ENCODE results near the gene IFT52. TPM values are rescaled to one million over a fixed set of nuclear protein-coding genes. Genes with fewer than 3 reads are reported as not detected.

IFT52 gene
- total and polyA plus RNA-seq, 4 experiments from 2014 or later, result 13.3 to 30.6 (median 22.8) TPM

DNA sequence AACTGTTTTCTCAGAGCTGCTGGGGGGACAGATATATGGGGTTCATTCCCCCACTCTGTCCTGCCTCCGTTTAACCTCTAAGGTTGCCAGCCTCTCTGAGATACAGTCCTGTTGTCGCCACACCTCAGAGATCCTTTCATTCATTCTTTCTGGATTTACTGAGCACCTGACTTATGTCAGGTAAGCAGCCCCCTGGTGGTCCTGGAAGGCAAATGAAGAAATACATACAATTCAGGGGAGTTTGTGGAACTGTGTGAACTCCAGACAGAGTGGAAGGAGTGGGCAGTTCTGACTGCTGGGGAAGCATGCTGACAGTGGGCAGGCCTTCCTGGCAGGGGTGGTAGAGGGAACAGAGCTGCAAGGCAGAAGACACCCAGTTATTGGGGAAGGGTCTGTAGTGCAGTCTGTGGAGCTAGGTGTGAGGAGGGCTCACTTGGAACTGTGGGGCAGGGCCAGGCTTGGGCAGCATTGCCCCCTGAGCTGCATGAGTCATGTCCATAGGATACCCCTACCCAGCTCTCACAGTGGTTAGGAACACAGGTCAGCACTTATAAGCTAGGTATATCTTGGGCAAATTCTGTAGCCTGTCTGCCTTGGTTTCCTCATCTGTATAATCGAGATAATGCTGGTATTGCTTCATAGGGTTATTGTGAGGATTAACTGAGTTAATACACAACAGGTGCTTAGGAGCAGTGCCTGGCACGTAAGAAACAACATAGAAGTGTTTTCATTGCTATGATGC, 44.7 kb upstream of the IFT52 start:
- Histone ChIP-seq H3K27ac (ENCODE audit: low read depth, low read length) (no peak overlapping the region), H3K9me3 (ENCODE audit: control insufficient read depth in 1 of 2, low read length in 2 of 2) (no peaks in the 10 kb centered on the region), H3K4me1 (ENCODE audit: insufficient read depth, low read length) (no peaks in the 10 kb centered on the region), H3K27me3 (ENCODE audit: insufficient read depth, low read length) (no peaks in the 10 kb centered on the region), H3K4me3 (ENCODE audit: low read length in 2 of 2) (no peak overlapping the region), H3K36me3 (ENCODE audit: insufficient read depth, low read length) (no peaks in the 10 kb centered on the region)
- peaks cover 0 to 3% (median 0%) of the 10 kb centered on the region in 8 donors for H3K9me3 Mint-ChIP-seq
- peaks cover 0 to 2% (median 0%) of the 10 kb centered on the region in 4 donors for H3K4me1 Mint-ChIP-seq
- DNase-seq, result no peak
- intact Hi-C loops (cut with micrococcal nuclease), result no loop called here
- H3K4me3 Mint-ChIP-seq, result no peak overlapping the region
- ChIA-PET POLR2A (ENCODE audit: partially characterized antibody) (no interaction called here), CTCF (ENCODE audit: partially characterized antibody) (interaction anchor here (1.2 to 1.6 kb wide), 2 partner anchors 9 to 11 kb away, joined by 3 to 4 read pairs; no protein-coding TSS in a partner anchor)
- H3K27ac Mint-ChIP-seq, result no peak overlapping the region
- peaks cover 2 to 3% of the 10 kb centered on the region in 2 donors for H3K27me3 Mint-ChIP-seq
- peaks cover 14 to 22% of the 10 kb centered on the region in 2 donors for H3K36me3 Mint-ChIP-seq

- no peaks in the 10 kb centered on the region for H3K4me1 Mint-ChIP-seq
- Histone ChIP-seq H3K4me1 (ENCODE audit: insufficient read depth, low read length) (no peaks in the 10 kb centered on the region), H3K4me3 (ENCODE audit: low read length in 2 of 2) (no peak overlapping the region), H3K36me3 (ENCODE audit: insufficient read depth, low read length) (no peaks in the 10 kb centered on the region), H3K27ac (ENCODE audit: low read depth, low read length) (no peak overlapping the region), H3K9me3 (ENCODE audit: control insufficient read depth in 1 of 2, low read length in 2 of 2) (no peaks in the 10 kb centered on the region), H3K27me3 (ENCODE audit: insufficient read depth, low read length) (no peaks in the 10 kb centered on the region)
- POLR2A ChIA-PET (ENCODE audit: partially characterized antibody), result no interaction called here
- intact Hi-C loops (cut with micrococcal nuclease), result no loop called here
- CTCF ChIA-PET (ENCODE audit: partially characterized antibody), result interaction anchor here (2.5 kb wide), 1 partner anchor 9 kb away, joined by 11 read pairs; no protein-coding TSS in a partner anchor
- peaks cover 2 to 3% of the 10 kb centered on the region in 2 donors for H3K27me3 Mint-ChIP-seq
- peaks cover 0 to 3% (median 0%) of the 10 kb centered on the region in 8 donors for H3K9me3 Mint-ChIP-seq
- DNase-seq, result no peak
- no peak overlapping the region for H3K27ac Mint-ChIP-seq
- peaks cover 14 to 27% of the 10 kb centered on the region in 2 donors for H3K36me3 Mint-ChIP-seq
- no peak overlapping the region for H3K4me3 Mint-ChIP-seq
Observed at GRCh38 chr20:43548273-43548880, 42.4 kb upstream of the IFT52 start.

- H3K27me3 Mint-ChIP-seq, result peaks cover 2 to 3% of the 10 kb centered on the region in 2 donors
- ChIA-PET POLR2A (ENCODE audit: partially characterized antibody) (no interaction called here), CTCF (ENCODE audit: partially characterized antibody) (interaction anchor here (2.5 kb wide), 1 partner anchor 10 kb away, joined by 11 read pairs; no protein-coding TSS in a partner anchor)
- H3K36me3 Mint-ChIP-seq, result peaks cover 12 to 23% of the 10 kb centered on the region in 2 donors
- no peaks in the 10 kb centered on the region for H3K9me3 ChIP-seq (ENCODE audit: control insufficient read depth in 1 of 2, low read length in 2 of 2)
- intact Hi-C loops (cut with micrococcal nuclease), result no loop called here
- H3K4me3 Mint-ChIP-seq, result no peak overlapping the region
- no peak overlapping the region for H3K4me3 ChIP-seq (ENCODE audit: low read length in 2 of 2)
- no peaks in the 10 kb centered on the region for H3K4me1 ChIP-seq (ENCODE audit: insufficient read depth, low read length)
- H3K9me3 Mint-ChIP-seq, result peaks cover 0 to 3% (median 0%) of the 10 kb centered on the region in 8 donors
- H3K36me3 ChIP-seq (ENCODE audit: insufficient read depth, low read length), result no peaks in the 10 kb centered on the region
- no peaks in the 10 kb centered on the region for H3K4me1 Mint-ChIP-seq
- no peaks in the 10 kb centered on the region for H3K27me3 ChIP-seq (ENCODE audit: insufficient read depth, low read length)
- H3K27ac ChIP-seq (ENCODE audit: low read depth, low read length), result no peak overlapping the region
- DNase-seq, result no peak
- H3K27ac Mint-ChIP-seq, result no peak overlapping the region
Observed at GRCh38 chr20:43549416-43550065, 41.2 kb upstream of the IFT52 start.

DNA sequence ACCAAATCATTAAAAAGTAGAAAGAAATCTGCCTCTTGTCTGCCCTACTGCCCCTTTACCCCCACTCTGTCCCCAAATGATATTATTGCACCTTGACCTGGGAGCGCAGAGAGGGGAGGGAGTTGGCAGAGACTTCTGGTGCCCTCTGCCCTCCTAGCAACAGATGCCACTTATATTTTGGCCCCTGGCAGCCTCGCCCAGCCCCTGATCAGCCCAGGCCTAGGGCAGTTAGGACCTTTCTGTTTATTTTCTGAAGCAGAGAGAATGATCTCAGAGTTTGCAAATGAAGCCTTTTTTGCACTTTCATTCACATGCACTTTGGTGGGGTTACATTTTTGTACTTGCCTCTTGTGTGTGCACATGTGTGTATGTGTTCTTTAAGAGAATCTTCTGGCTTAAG, 40.3 kb upstream of the IFT52 start:
- no peak overlapping the region for H3K4me3 Mint-ChIP-seq
- H3K27me3 Mint-ChIP-seq, result peaks cover 2 to 3% of the 10 kb centered on the region in 2 donors
- Histone ChIP-seq H3K27ac (ENCODE audit: low read depth, low read length) (no peak overlapping the region), H3K36me3 (ENCODE audit: insufficient read depth, low read length) (no peaks in the 10 kb centered on the region), H3K4me1 (ENCODE audit: insufficient read depth, low read length) (no peaks in the 10 kb centered on the region), H3K27me3 (ENCODE audit: insufficient read depth, low read length) (no peaks in the 10 kb centered on the region), H3K4me3 (ENCODE audit: low read length in 2 of 2) (no peak overlapping the region), H3K9me3 (ENCODE audit: control insufficient read depth in 1 of 2, low read length in 2 of 2) (no peaks in the 10 kb centered on the region)
- peaks cover 12 to 22% of the 10 kb centered on the region in 2 donors for H3K36me3 Mint-ChIP-seq
- POLR2A ChIA-PET (ENCODE audit: partially characterized antibody), result no interaction called here
- intact Hi-C loops (cut with micrococcal nuclease), result no loop called here
- CTCF ChIA-PET (ENCODE audit: partially characterized antibody), result interaction anchor here (1.3 to 2.5 kb wide), 2 partner anchors 11 to 12 kb away, joined by 6 to 11 read pairs; no protein-coding TSS in a partner anchor
- H3K9me3 Mint-ChIP-seq, result peaks cover 0 to 3% (median 0%) of the 10 kb centered on the region in 8 donors
- no peaks in the 10 kb centered on the region for H3K4me1 Mint-ChIP-seq
- H3K27ac Mint-ChIP-seq, result no peak overlapping the region
- no peak for DNase-seq

DNA sequence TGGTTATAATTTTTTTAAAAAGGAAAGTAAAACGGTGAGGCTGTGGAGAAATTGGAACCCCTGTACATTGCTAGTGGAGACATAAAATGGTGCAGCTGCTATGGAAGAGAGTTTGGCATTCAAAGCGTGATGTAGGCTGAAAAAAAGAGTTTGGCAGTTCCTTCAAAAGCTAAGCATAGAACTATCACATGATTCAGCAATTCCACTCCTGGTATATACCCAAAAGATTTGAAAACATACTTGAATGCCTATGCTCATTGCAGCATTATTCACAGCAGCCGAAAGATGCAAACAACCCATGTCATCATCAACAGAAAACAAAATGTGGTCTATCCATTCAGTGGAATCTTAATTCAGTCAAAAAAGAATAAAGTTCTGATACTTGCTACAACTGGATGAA, 36.4 kb upstream of the IFT52 start:
- ChIA-PET POLR2A (ENCODE audit: partially characterized antibody) (no interaction called here), CTCF (ENCODE audit: partially characterized antibody) (no interaction called here)
- H3K27me3 ChIP-seq (ENCODE audit: insufficient read depth, low read length), result no peaks in the 10 kb centered on the region
- H3K4me3 ChIP-seq (ENCODE audit: low read length in 2 of 2), result no peak overlapping the region
- intact Hi-C loops (cut with micrococcal nuclease), result no loop called here
- Mint-ChIP-seq H3K4me3 (no peak overlapping the region), H3K4me1 (no peaks in the 10 kb centered on the region), H3K9me3 (no peaks in the 10 kb centered on the region), H3K27me3 (peaks cover 2% of the 10 kb centered on the region in 2 donors), H3K36me3 (peaks cover 0 to 5% of the 10 kb centered on the region in 2 donors), H3K27ac (no peak overlapping the region)
- no peaks in the 10 kb centered on the region for H3K9me3 ChIP-seq (ENCODE audit: control insufficient read depth in 1 of 2, low read length in 2 of 2)
- no peaks in the 10 kb centered on the region for H3K36me3 ChIP-seq (ENCODE audit: insufficient read depth, low read length)
- H3K27ac ChIP-seq (ENCODE audit: low read depth, low read length), result no peak overlapping the region
- no peak for DNase-seq
- no peaks in the 10 kb centered on the region for H3K4me1 ChIP-seq (ENCODE audit: insufficient read depth, low read length)

- H3K4me3 ChIP-seq (ENCODE audit: low read length in 2 of 2), result no peak within 1 kb of the TSS
- no peaks in the 10 kb centered on the region for H3K27me3 ChIP-seq (ENCODE audit: insufficient read depth, low read length)
- peak within 1 kb of the TSS in 1 of 7 donors; percentile 62 for H3K27ac Mint-ChIP-seq
- no peaks in the 10 kb centered on the region for H3K9me3 ChIP-seq (ENCODE audit: control insufficient read depth in 1 of 2, low read length in 2 of 2)
- H3K27me3 Mint-ChIP-seq, result peaks cover 2% of the 10 kb centered on the region in 2 donors
- ChIA-PET POLR2A (ENCODE audit: partially characterized antibody) (no interaction called here), CTCF (ENCODE audit: partially characterized antibody) (no interaction called here)
- no peaks in the 10 kb centered on the region for H3K4me1 Mint-ChIP-seq
- no peaks in the 10 kb centered on the region for H3K4me1 ChIP-seq (ENCODE audit: insufficient read depth, low read length)
- peak within 1 kb of the TSS in 1 of 8 donors; percentile 27 for H3K4me3 Mint-ChIP-seq
- intact Hi-C loops (cut with micrococcal nuclease), result no loop called here
- no peak within 1 kb of the TSS for H3K27ac ChIP-seq (ENCODE audit: low read depth, low read length)
- no peak for DNase-seq
- H3K36me3 Mint-ChIP-seq, result no peaks in the 10 kb centered on the region
- no peaks in the 10 kb centered on the region for H3K36me3 ChIP-seq (ENCODE audit: insufficient read depth, low read length)
- no peaks in the 10 kb centered on the region for H3K9me3 Mint-ChIP-seq
Observed at GRCh38 chr20:43558412-43559146, 32.2 kb upstream of the IFT52 start, which contains the start of gene SGK2. SGK2 (plus strand) TSS chr20:43559027; CDS start chr20:43566496, 7,469 bp downstream.

All from CD4-positive, alpha-beta memory T cell (primary cell).